GM21529 (cell line): ENCODE measurements around the gene RAD23B.
"Not testable (repeated sequence)": the region's sequence is repeated elsewhere in the genome, so short reads cannot be mapped to it uniquely, and the experiment has no call there.

ENCODE experiments used
- ATAC-seq: cut with Tn5 transposase; IDR thresholded peaks from one replicate; pipeline ENCODE4 v1.9.1; 2021; ENCODE audit not compliant: unreplicated experiment

Gene RAD23B

DNA sequence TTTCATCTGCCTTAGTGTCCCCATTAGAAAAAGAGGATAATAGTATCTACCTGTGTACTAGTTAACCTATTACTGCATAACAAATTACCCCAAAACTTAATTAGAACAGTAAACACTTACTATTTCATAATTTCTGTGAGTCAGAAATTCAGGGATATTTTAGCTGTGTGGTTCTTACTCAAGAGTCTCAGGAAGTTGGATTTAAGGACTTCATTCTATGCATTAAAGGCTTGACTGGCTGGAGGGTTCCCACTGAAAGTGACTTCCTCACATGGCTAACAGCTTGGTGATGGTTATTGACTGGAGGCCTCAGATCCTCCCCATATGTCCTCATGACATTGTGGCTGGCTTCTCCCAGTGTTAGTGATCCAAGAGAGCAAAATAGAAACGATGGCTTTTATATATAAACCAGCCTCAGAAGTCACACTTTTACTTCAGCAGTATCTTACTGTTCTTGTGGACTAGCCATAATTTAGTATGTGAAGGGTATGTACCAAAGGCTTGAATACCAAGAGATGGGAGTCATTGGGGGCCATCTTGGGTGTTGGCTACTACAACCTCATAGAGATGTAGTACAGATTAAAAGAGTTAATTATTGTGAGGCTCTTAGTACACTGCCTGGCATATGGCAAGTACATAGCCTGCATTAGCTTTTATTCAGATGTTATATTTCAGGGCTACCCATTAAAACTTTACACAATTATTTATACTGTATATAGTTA lies 9.9 kb downstream of the RAD23B start:
- no peak for ATAC-seq

DNA sequence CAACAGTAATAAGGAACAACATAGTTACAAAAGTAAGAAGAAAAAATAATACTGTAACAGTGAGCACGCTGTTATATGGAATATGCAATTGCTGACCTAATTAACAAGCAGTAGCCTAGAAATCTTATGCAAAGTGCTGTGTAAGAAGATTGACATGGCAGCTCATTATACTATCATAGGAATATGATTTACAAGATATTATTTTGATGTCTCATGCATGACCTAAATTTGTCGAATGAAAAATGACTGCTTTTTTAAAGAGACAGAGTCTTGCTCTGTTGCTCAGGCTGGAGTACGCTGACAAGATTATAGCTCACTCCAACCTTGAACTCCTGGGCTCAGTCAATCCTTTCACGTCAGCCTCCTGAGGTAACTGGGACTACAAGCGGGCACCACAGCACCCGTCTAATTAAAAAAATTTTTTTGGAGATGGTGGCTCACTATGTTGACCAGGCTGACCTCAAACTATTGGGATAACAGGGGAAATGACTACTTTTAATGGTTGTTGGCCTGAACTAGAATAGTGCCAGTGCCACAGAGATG lies 10.5 kb downstream of the RAD23B start:
- no peak for ATAC-seq

DNA sequence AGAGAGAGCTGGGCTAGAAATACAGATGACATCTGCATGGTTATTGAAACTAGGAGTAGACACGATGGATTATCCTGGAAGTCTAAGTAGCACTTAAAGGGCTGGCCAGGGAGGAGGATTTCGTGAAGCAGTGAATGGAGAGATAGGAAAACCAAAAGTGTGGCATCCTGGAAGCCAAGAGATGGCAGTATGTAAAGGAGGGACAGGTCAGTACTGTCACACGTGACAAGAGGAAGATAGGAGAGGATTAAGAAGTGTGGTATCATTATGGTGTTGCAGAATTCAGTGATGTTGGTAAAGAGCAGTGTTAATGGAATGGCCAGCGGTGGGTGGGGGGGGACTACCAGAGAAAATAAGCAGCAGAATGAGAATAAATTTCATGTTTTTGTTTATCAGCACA lies 11.7 kb downstream of the RAD23B start:
- no peak for ATAC-seq

DNA sequence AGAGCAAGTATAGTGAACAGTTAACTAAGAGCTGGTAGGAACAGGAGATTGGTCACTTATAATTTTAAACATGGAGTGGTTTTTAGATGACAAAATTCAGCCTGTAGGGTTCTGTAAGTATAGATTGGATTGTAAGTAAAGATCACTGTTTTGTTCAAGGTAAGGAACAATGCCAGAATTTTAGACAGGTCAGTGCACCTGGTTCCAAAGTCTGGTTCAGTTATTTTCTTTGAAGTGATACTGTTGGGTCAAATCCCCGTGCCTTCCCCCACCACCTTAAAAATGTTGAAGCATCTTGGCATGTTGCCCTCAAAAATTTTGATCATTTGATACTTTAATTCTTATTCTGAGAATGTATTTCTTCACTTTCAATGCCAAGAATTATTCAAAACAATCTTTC lies 12.9 kb downstream of the RAD23B start:
- ATAC-seq = no peak

DNA sequence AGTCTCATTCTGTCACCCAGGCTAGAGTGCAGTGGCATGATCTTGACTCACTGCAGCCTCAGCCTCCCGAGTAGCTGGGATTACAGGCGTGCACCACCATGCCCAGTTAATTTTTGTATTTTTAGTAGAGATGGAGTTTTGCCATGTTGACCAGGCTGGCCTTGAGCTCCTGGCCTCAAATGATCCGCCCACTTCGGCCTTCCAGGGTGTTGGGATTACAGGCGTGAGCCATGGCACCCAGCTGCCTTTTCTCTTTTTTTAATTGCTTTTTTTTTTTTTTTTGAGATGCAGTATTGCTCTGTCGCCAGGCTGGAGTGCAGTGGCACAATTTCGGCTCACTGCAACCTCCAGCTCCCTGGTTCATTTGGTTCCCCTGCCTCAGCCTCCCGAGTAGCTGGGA lies 13.5 kb downstream of the RAD23B start:
- ATAC-seq = not testable (repeated sequence)

DNA sequence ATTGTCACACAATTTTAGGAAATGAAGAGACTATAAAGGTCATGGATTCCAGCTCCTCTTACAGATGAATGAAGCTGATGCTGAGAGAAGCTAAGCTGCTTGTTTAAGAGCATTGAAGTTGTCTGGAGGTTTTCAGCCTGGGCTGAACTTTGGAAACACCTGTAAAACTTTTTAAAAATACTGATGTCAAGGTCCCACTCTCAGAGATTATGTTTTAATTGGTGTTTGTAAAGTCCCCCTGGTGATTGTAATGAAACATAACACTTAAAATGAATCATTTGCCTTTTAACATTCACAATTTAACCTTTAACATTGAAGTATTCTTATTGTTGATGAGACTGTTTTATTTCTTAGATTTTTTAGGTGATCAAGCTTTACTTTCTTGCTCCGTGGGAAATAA lies 16.4 kb downstream of the RAD23B start:
- no peak for ATAC-seq

DNA sequence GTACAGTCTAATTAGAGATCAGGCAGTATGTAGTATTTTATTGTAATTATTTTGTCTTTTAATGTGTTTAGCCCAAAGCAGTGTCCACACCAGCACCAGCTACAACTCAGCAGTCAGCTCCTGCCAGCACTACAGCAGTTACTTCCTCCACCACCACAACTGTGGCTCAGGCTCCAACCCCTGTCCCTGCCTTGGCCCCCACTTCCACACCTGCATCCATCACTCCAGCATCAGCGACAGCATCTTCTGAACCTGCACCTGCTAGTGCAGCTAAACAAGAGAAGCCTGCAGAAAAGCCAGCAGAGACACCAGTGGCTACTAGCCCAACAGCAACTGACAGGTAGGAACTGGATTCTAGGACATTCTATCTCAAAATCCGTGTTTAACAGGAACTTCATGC lies 23.2 kb downstream of the RAD23B start:
- ATAC-seq = no peak

DNA sequence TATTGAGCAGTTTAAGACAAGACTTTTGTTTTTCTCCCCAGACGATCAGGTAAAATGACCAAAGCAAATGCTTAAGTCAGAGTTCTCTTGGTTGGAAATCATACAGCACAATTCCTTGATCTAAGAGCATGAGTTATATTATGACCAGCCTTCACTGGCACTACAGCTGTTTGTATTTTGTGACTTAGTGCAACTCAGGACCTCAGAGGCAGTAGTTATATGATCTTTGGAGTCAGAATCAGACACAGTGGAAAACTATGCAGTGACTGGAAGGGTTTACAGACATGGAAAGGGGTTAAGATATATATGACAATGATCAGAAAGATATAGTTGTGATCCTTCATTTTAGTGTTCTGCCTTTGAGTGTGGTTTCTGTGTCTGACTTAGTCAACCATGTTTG lies 24.3 kb downstream of the RAD23B start:
- ATAC-seq = no peak

DNA sequence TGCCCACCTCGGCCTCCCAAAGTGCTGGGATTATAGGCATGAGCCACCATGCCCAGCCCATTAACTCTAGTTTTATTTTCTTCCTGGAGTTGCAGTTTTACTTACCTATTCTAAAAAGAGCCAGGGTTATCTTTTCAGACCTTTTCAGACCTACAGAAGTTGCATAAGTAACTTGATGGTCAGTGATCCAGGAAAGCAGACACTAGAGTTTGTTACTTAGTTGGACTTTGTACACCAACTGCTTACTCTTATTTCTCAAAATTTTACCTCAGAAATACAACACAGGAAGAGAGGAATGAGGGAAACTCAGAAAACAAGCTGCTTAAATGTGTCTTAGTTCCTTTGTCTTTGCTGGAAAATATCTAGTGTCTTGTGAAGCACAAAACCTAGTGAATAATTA lies 25.4 kb downstream of the RAD23B start:
- ATAC-seq = no peak

DNA sequence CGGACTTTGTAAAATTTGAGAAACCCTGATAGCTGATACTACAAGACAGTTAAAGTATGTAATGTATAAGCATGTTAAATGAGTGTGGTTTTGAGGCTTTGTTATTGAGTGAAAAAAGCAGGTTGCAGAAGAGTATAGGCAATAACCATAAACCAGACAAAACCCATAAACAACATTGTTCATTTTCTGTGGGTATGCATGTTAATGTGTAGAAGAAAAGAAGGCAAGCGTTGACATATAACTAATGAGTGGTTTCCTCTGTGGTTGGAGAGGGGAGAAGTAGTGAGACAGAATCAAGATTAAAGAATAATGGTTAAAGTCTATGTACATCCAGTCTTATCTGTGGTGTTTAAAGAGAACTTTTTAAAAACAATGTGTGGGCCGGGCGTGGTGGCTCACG lies 26.2 kb downstream of the RAD23B start:
- ATAC-seq = no peak

DNA sequence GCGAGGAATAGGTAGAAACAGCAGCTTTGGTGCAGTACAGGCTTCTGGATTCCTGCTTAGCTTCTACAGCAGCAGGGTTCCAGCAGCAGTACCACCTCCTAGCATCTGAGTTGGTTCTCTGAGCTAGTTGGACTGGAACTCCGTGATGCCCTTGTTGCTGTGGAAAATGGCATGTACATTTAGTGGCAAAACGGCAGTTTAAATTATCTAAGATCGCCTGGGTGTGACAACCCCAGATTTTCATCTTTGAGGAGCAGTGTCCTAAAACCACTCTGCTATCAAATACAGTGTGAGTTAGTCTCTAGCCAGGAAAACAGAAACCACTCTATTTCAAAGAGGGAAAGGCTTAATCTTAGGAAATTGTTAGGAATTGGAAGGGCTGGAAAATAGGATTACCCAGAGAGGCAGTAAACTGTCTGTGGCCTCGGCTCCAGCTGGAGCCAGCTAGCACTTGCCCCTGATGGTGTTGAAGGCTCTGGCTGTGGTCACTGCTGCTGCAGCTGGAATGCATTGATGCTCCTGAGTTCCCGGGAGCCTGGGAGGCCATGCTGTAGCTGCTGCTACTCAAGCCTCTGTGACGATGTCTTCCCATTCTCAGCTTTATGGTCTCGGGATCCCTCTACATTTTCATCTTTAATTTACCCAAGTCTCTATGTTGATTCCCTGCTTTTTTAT lies 29.4 kb downstream of the RAD23B start:
- ATAC-seq = no peak

DNA sequence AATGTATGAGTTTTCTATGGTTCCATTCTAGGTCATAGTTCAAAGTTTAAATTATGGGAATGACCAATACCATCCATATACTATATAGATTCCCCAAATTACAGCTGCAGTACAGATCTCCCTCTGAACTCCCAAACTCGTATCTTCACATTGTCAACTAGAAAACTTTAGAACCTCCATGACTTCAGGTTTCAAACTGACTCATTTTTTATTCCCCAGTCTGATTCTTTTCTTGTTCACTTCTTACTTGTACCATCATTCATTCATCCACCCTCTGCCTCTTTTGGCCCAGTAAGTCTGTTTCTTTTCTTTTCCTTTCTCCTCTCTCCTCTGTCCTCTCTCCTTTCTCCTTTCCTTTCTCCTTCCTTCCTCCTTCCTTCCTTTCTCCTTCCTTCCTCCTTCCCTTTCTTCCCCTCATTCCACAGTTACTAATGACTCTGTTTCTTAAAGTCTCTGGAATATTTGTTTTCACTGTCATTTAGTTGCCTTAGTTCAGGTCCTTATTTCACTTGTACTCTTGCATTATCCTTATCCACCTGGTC lies 30.5 kb downstream of the RAD23B start:
- ATAC-seq = no peak

DNA sequence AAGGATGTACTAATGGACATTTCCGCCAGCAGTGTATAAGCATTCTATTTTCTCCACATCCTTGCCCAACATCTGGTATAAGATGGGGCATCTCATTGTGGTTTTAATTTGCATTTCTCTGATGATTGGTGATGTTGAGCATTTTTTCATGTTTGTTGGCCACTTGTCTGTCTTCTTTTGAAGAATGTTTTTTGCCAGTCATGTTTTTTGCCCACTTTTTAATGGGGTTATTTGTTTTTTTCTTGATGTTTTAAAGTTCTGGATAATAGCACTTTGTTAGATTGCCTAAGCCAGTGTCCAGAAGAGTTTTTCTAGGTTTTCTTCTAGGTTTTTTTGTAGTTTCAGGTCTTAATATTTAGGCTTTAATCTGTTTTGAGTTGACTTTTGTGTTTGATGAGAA lies 31.7 kb downstream of the RAD23B start:
- ATAC-seq = no peak

DNA sequence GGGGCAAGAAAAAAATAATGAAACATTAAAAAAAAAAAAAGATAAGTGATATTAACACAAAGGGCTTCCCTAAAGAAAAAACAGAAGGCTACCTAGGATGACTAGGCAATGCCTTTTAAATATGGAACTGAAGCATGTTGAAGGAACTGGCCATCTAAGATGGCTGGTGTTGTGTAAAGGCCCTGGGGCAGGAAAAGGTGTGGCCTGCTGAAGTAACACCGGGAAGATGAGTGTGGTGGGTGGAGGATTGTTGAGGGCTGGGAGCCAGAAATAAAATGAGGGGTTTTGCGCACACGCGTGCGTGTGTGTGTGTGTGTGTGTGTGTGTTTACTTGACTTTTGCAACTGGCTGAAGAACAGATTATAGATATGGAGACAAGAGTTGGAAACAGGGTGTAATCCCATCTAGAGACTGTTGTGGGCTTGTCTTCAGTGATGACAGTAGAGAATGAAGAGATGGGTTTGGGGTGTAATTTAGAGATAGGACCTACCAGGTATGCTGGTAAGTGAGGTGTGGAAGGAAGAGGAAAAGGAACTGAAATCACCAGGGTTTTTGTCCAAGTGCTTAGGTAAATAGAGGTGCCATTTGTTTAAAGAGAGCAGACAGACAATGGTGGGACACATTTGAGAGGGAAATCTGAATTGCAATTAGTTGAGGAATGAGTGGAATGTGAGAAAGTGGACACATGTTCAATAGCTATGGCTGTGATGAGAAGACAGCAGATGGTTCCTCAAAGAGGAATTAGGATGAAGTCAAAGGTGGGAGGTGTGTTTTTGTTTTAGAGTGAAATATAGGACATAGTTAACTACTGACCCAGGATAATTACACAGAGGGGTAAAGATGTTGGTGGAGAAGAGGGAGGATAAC lies 33.9 kb downstream of the RAD23B start:
- no peak for ATAC-seq

DNA sequence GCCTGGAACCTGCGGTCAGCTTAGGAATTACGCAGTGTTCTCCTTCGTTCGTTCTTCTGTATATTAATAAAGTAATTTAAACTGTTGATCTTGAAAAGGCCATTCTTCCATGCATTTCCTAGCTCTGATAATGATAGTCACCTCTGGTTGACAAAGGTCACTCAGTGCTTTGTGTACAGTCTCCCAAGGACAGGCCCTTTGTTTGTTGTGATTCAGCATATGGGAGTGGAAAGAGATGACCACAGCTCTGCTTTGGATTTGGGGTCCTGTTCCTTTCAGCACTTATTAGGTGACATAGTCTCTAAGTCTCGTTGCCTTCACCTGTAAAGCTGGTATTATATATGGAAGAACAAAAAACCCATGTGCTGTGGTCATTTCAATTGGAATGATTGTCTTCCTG lies 39.6 kb downstream of the RAD23B start:
- no peak for ATAC-seq

DNA sequence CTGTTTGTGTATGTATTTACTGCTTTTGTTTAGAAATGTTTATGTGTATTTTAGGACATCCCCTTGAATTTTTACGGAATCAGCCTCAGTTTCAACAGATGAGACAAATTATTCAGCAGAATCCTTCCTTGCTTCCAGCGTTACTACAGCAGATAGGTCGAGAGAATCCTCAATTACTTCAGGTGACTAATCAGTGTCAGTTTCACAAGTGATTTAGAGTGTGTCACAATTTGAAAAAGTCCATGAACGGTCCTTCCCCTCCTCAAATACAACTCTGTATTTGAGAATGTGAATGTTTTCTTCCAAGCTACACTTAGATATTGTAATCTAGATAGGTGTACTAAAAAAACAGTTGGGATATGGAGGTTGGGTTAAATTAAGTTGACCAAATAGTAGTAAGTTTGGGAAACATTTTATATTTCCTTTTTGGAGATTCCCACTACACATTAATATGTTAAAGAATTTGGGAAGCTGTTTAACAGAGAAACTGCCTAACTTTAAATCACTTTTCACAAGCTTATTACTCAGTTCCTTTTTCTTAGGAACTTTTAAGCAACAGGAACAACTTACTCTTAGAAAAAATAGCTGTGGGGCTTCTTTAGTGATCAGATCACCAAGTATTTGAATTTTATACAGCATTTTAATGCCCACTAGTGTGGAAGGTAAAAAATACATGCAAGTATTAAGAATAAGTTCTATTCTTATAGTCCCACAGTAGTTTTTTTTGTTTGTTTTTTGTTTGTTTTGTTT lies 40.9 kb downstream of the RAD23B start:
- no peak for ATAC-seq

DNA sequence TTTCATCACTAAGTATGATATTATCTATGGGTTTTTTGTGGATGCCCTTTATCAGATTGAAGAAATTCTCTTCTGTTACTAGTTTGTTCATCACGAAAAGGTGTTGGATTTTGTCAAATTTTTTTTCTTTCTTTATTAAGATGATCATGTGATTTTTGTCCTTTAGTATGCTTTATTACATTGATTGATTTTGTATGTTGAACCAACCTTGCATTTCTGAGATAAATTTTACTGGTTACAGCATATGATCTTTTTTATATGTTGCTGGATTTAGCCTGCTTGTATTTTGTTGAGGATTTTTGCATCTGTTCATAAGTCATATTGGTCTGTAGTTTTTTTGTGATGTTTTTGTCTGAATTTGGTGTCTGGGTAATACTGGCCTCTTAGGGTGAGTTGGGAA lies 42.8 kb downstream of the RAD23B start:
- no peak for ATAC-seq

DNA sequence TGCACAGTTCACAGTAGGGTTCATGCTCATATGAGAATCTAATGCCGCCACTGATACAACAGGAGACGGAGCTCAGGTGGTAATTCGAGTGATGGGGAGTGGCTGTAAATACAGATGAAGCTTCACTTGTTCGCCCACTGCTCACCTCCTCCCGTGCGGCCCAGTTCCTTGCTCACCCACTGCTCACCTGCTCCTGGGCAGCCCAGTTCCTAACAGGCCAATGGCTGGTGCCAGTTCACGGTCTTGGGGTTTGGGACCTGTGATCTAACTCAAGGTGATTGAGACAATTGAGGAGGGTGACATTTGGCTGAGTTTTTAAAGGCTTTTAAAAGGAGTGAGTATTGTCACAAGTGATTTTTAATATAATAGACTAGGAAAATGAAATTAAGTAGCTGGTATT lies 45.4 kb downstream of the RAD23B start:
- ATAC-seq = no peak

DNA sequence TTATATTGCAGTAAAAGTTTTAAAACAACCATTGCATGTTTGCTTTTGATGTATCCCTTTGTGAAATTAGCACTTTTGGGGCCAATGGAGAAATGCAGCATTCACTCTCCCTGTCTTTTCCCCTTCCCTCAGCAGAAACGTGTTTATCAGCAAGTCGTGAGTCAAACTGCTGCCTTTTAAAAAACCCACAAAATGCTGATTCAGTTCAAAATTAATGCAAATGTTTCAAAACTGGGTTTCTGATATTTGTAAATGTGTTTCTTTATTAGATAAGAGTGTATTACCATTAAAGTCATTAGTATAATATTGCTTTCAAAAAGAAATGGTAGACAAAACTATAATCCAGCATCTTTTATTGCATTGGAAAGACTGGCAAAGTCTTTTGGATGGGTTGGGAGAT lies 47.3 kb downstream of the RAD23B start:
- ATAC-seq = no peak

DNA sequence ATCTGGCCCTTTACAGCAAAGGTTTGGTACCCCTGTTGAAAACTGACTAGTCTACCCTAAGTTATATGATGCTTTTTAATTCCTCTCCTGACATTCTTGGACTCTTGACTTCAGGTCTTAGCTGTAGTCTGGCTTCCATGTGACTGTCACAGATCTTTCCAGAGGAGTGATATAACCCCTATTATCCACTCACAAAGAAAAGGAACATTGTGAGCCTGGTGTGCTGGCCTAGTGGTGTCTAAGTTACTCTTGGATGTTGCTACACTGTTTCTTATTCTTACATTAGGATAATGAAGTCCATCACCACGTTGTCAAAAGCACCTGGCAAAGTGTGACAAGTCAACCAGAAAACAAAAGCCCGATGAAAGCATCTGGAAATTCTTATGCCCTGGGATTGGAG lies 49.8 kb downstream of the RAD23B start:
- no peak for ATAC-seq

DNA sequence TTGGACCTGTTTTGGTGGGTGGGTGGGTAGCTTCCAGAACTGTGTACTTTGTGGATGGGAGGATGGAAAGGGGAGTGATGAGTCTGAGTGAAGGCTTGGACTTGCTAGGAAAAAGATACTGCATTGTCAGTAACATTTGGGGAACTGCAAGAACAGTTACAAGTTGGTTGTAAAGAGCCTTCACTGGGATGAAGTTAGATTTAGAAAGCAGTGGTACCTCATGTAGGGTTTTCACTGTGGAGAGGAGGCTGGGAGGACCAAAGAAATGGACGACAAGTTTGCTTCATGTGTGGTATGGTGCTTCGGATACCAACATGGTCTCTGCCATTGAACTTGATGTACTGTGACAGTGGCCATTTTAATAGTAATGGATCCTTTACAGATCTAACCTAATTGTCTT lies 50.3 kb downstream of the RAD23B start:
- ATAC-seq = no peak
